K562 (cell line): ENCODE data around the gene ZNF331. TPM values are rescaled to one million over a fixed set of nuclear protein-coding genes. Genes with fewer than 3 reads are reported as not detected.

Source experiments
- ATAC-seq: fragments of 200-7000 bp; cut with Tn5 transposase; 3 replicates; pipeline ENCODE4 v1.9.1; 2020; ENCODE audit warnings: moderate library complexity
- BruUV-seq: library from RNA; stranded (reverse); fragments of 400-500 nt; replicated peaks from 2 replicates; lab custom pipeline; 2021; lab: Mats Ljungman, UMichigan
- CTCF ChIA-PET: fragments of 300-600 bp; formaldehyde crosslinking; extraction: SDS; loops from one replicate; lab custom pipeline; 2021; ENCODE audit warnings: low intra/inter-chr PET ratio; lab: Yijun Ruan, JAX
- POLR2A ChIA-PET: fragments of 300-600, 350-650 bp; sonication (Branson Sonifier 250); formaldehyde crosslinking; extraction: SDS; loops from one replicate; lab custom pipeline; 2021; ENCODE audit warnings: antibody characterized with exemption, inconsistent platforms; lab: Yijun Ruan, JAX
- DNase-seq, 4 experiments: peaks; one replicate each; pipeline versions ENCODE4 v3.0.0 to v3.0.0-alpha.2; 2011 to 2018; ENCODE audit warnings: low spot score in 3 of 4, mixed read lengths in 3 of 4; ENCODE audit errors: extremely low read depth in 1 of 4
- FAIRE-seq: peaks from 2 replicates; lab custom pipeline; 2011; peaks lifted over from hg19 to GRCh38; lab: Jason Lieb, UNC
- H2AFZ ChIP-seq: 2 replicates; pipeline ENCODE4 v1.6.0; 2011; ENCODE audit warnings: low read depth, low read length, control low read depth, inconsistent platforms
- H3K27ac ChIP-seq: fragments of 200-600 bp; 3 replicates; pipeline ENCODE4 v1.8.0; 2011; ENCODE audit warnings: low read depth, mild to moderate bottlenecking, control low read depth, inconsistent platforms, low read length, moderate library complexity, mixed read lengths; ENCODE audit errors: extremely low read depth
- H3K27me3 ChIP-seq, 2 experiments: fragments of 300-600 bp in 1 of 2; 2 replicates in 1 of 2; 3 replicates in 1 of 2; pipeline versions ENCODE4 v1.6.0 to v1.8.0; 2011; ENCODE audit warnings: inconsistent platforms in 2 of 2, low read length in 2 of 2, mild to moderate bottlenecking in 1 of 2, mixed read lengths in 1 of 2, moderate library complexity in 1 of 2; ENCODE audit not compliant: control insufficient read depth in 2 of 2, insufficient read depth in 2 of 2
- H3K36me3 ChIP-seq: fragments of 300-600 bp; 3 replicates; pipeline ENCODE4 v1.8.0; 2011; ENCODE audit warnings: mild to moderate bottlenecking, low read length, inconsistent platforms; ENCODE audit not compliant: control insufficient read depth, insufficient read depth
- H3K4me1 ChIP-seq, 2 experiments: fragments of 200-600 bp in 1 of 2; replicated peaks in 1 of 2; 2 replicates in 1 of 2; 3 replicates in 1 of 2; pipeline versions ENCODE4 v1.5.1 to v1.8.0; 2011; ENCODE audit warnings: inconsistent platforms in 2 of 2, low read length in 2 of 2, mild to moderate bottlenecking in 1 of 2, mixed read lengths in 1 of 2, moderate library complexity in 1 of 2; ENCODE audit not compliant: control insufficient read depth in 2 of 2, insufficient read depth in 2 of 2
- H3K4me2 ChIP-seq: 2 replicates; pipeline ENCODE4 v1.6.1; 2011; ENCODE audit warnings: low read length, control low read depth, inconsistent platforms, mixed read lengths; ENCODE audit not compliant: insufficient read depth
- H3K4me3 ChIP-seq: fragments of 200-600 bp; sonication (generic), shearing (Covaris generic); 2 replicates; pipeline ENCODE4 v1.5.1; 2016; ENCODE audit warnings: control low read depth, inconsistent platforms
- H3K79me2 ChIP-seq: fragments of 200-600 bp; 3 replicates; pipeline ENCODE4 v1.8.0; 2011; ENCODE audit warnings: low read length, inconsistent platforms; ENCODE audit not compliant: control insufficient read depth, insufficient read depth
- H3K9ac ChIP-seq, 2 experiments: 2 replicates each; pipeline versions ENCODE4 v1.6.0 to v1.6.1; 2011; ENCODE audit warnings: low read depth in 2 of 2, low read length in 2 of 2, control low read depth in 1 of 2, inconsistent platforms in 1 of 2, mild to moderate bottlenecking in 1 of 2, mixed read lengths in 1 of 2; ENCODE audit not compliant: insufficient read depth in 1 of 2
- H3K9me1 ChIP-seq: one replicate; pipeline ENCODE4 v1.6.0; 2011; ENCODE audit warnings: inconsistent platforms, mild to moderate bottlenecking, low read length, moderate library complexity; ENCODE audit not compliant: control insufficient read depth, insufficient read depth
- H3K9me3 ChIP-seq: replicated peaks from 2 replicates; pipeline ENCODE4 v1.5.1; 2011; ENCODE audit warnings: low read depth, low read length, inconsistent platforms; ENCODE audit not compliant: control insufficient read depth, insufficient read depth
- H4K20me1 ChIP-seq: replicated peaks from 2 replicates; pipeline ENCODE4 v1.6.1; 2011; ENCODE audit warnings: low read length, inconsistent platforms, mixed read lengths; ENCODE audit not compliant: control insufficient read depth, insufficient read depth
- IFI16 ChIP-seq: fragments of 250-450 bp; sonication (Bioruptor Pico); IDR thresholded peaks from 2 replicates; pipeline ENCODE4 v2.1.2; 2022; ENCODE audit warnings: mild to moderate bottlenecking, inconsistent platforms
- MAFG ChIP-seq: fragments of 450-650 bp; conservative IDR thresholded peaks from 2 replicates; pipeline ENCODE4 v1.6.1; 2016; ENCODE audit warnings: missing genetic modification characterization, missing compliant biosample characterization
- MBD2 ChIP-seq: sonication (generic); IDR thresholded peaks from 2 replicates; pipeline ENCODE4 v1.6.1; 2016; ENCODE audit warnings: low read depth, borderline replicate concordance
- NCOA6 ChIP-seq: fragments of 450-650 bp; IDR thresholded peaks from 2 replicates; pipeline ENCODE4 v1.6.1; 2017; ENCODE audit warnings: mild to moderate bottlenecking
- TEAD1 ChIP-seq, 2 experiments: fragments of 450-650 bp in 1 of 2; sonication (generic) in 1 of 2; formaldehyde crosslinking; IDR thresholded peaks; 2 replicates each; pipeline versions ENCODE4 v1.4.0 to v1.8.0; 2020 to 2022; ENCODE audit warnings: mild to moderate bottlenecking in 2 of 2, missing genetic modification reagents in 1 of 2
- ZEB2 ChIP-seq: fragments of 450-650 bp; IDR thresholded peaks from 2 replicates; pipeline ENCODE4 v1.6.1; 2016
- ZFP1 ChIP-seq: fragments of 450-650 bp; formaldehyde crosslinking; IDR thresholded peaks from 2 replicates; pipeline ENCODE4 v1.4.0; 2020; ENCODE audit warnings: mild to moderate bottlenecking, mixed read lengths
- ZNF12 ChIP-seq: sonication (generic); formaldehyde crosslinking; IDR thresholded peaks from 2 replicates; pipeline ENCODE4 v1.4.0; 2020; ENCODE audit warnings: mild to moderate bottlenecking, missing genetic modification reagents
- WGBS: fragments of 100-300 bp; shearing (Covaris generic); methylation state at CpG from one replicate; pipeline ENCODE4 v1.1.6; 2016; ENCODE audit warnings: low coverage, mixed read lengths; ENCODE audit not compliant: insufficient coverage; ENCODE audit errors: missing lambda C conversion rate; 5-methylcytosine and 5-hydroxymethylcytosine counted together
- in situ Hi-C: fragments of 300-500 bp; cut with MboI; formaldehyde crosslinking; loops from 4 replicates; pipeline ENCODE4 v1.15.0; 2018; ENCODE audit warnings: inconsistent platforms, mixed read lengths
- intact Hi-C: fragments of 100-400 bp; cut with micrococcal nuclease; formaldehyde crosslinking; loops from 2 replicates; pipeline ENCODE4 v1.14.2; 2022
- polyA plus RNA-seq, 8 experiments: library from polyadenylated mRNA; depleted of rRNA in 4 of 8; stranded (reverse) in 5 of 8; unstranded in 3 of 8; fragments of >200 nt; fragmentation: Nextera tagmentation in 2 of 8; fragmentation: Illumina TruSeq in 1 of 8; extraction: Ambion mirVana in 2 of 8; extraction: Trizol in 1 of 8; gene quantifications; 2 replicates each; pipeline versions ENCODE4 v1.2.1 to v1.2.3, GENCODE V29; 2011 to 2014; ENCODE audit warnings: inconsistent platforms in 1 of 8, missing spikeins in 1 of 8
- total RNA-seq, 7 experiments: library from RNA; depleted of rRNA in 6 of 7; stranded (reverse); fragments of >200 nt in 6 of 7; fragmentation: Illumina TruSeq in 2 of 7; extraction: Trizol in 2 of 7; gene quantifications; 2 replicates each; pipeline versions ENCODE4 v1.2.1 to v1.2.3, GENCODE V29; 2011 to 2021; ENCODE audit warnings: low replicate concordance in 1 of 7
- TF ChIP-seq, protein P1 (sequence below): conservative IDR thresholded peaks from 2 replicates; pipeline ENCODE4 v1.6.1; 2011; ENCODE audit warnings: low read depth, mild to moderate bottlenecking, low read length; ENCODE audit not compliant: control insufficient read depth
- TF ChIP-seq, protein P2 (sequence below): IDR thresholded peaks from 2 replicates; pipeline ENCODE4 v1.6.1; 2016; ENCODE audit warnings: missing genetic modification characterization, missing compliant biosample characterization

Gene ZNF331
- total and polyA plus RNA-seq, 9 of the 15 experiments (the other 6 are each of a cell fraction or from before 2014, with no cell fraction given) = 0.23 to 2.7 (median 0.76) TPM

DNA sequence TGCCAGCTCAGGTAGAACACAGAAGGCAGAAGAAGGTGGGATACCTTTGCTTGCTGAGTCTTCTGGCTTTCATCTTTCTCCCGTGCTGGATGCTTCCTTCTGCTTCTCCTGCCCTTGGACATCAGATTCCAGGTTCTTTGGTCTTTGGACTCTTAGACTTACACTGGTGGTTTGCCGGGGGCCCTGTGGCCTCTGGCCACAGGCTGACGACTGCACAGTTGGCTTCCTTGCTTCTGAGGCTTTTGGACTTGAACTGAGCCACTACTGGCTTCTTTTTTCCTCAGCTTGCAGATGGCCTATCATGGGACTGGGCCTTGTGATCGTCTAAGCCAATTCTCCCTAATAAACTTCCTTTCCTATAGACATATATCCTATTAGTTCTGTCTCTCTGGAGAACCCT lies 19.8 kb upstream of the ZNF331 start:
- H3K79me2 ChIP-seq = no peaks in the 10 kb centered on the region
- H4K20me1 ChIP-seq = no peaks in the 10 kb centered on the region
- in situ Hi-C loops (no loop called here), intact Hi-C loops (loop anchor here (10.0 kb wide), 1 partner anchor 227 kb away; no protein-coding TSS in a partner anchor)
- no TSS peak for BruUV-seq
- no peak overlapping the region for H3K9ac ChIP-seq
- ATAC-seq = no peak
- H3K4me1 ChIP-seq = peaks cover 6 to 9% of the 10 kb centered on the region in 2 experiments; a peak in 2 of 5 replicates
- H3K4me3 ChIP-seq = no peak overlapping the region
- WGBS = 0% methylated on average over 4 of the region's 4 CpGs
- no peak overlapping the region for H3K4me2 ChIP-seq
- POLR2A ChIA-PET = interaction anchor here (0.6 kb wide), 1 partner anchor 1169 kb away, joined by 3 read pairs; no protein-coding TSS in a partner anchor
- no peaks in the 10 kb centered on the region for H3K36me3 ChIP-seq
- peaks cover 12% of the 10 kb centered on the region for H3K9me3 ChIP-seq
- TF ChIP-seq, protein P1, sequence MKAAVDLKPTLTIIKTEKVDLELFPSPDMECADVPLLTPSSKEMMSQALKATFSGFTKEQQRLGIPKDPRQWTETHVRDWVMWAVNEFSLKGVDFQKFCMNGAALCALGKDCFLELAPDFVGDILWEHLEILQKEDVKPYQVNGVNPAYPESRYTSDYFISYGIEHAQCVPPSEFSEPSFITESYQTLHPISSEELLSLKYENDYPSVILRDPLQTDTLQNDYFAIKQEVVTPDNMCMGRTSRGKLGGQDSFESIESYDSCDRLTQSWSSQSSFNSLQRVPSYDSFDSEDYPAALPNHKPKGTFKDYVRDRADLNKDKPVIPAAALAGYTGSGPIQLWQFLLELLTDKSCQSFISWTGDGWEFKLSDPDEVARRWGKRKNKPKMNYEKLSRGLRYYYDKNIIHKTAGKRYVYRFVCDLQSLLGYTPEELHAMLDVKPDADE = no peak
- TF ChIP-seq MBD2 = no peak
- no peak for TF ChIP-seq ZNF12 (CRISPR knock-in tag)
- no peak for TF ChIP-seq IFI16 (CRISPR knock-in tag)
- TF ChIP-seq TEAD1 (CRISPR knock-in tag; IDR thresholded peaks at IDR 0.05) = no peak
- no peak for TF ChIP-seq MAFG
- TF ChIP-seq, protein P2, sequence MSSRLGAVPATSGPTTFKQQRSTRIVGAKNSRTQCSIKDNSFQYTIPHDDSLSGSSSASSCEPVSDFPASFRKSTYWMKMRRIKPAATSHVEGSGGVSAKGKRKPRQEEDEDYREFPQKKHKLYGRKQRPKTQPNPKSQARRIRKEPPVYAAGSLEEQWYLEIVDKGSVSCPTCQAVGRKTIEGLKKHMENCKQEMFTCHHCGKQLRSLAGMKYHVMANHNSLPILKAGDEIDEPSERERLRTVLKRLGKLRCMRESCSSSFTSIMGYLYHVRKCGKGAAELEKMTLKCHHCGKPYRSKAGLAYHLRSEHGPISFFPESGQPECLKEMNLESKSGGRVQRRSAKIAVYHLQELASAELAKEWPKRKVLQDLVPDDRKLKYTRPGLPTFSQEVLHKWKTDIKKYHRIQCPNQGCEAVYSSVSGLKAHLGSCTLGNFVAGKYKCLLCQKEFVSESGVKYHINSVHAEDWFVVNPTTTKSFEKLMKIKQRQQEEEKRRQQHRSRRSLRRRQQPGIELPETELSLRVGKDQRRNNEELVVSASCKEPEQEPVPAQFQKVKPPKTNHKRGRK (tag) = no peak
- no peak for TF ChIP-seq NCOA6
- TF ChIP-seq ZFP1 = no peak
- TF ChIP-seq ZEB2 = no peak
- TF ChIP-seq, all 486 proteins: peak for 0
- Histone ChIP-seq H3K9me1 (no peaks in the 10 kb centered on the region), H3K27me3 (peaks cover 0 to 5% of the 10 kb centered on the region in 2 experiments; a peak in 1 of 5 replicates), H3K27ac (no peak overlapping the region), H2AFZ (no peak overlapping the region)
- CTCF ChIA-PET = no interaction called here
- FAIRE-seq = no peak
- no peak for DNase-seq
